RCC 7860 (cell line): ENCODE measurements around the gene UTP4.

ENCODE experiments used
- DNase-seq: peaks from one replicate; pipeline ENCODE4 v3.0.0-alpha.2; 2015; ENCODE audit warnings: low spot score
- FAIRE-seq: peaks from 2 replicates; lab custom pipeline; 2012; peaks lifted over from hg19 to GRCh38; lab: Jason Lieb, UNC

Gene UTP4

GRCh38 chr16:69201291-69201690, 68.8 kb downstream of the UTP4 start:
- no peak for FAIRE-seq
- DNase-seq: no peak

- no peak for FAIRE-seq
- DNase-seq: no peak
These were observed 69.3 kb downstream of the UTP4 start for GRCh38 chr16:69201787-69202186.

DNA sequence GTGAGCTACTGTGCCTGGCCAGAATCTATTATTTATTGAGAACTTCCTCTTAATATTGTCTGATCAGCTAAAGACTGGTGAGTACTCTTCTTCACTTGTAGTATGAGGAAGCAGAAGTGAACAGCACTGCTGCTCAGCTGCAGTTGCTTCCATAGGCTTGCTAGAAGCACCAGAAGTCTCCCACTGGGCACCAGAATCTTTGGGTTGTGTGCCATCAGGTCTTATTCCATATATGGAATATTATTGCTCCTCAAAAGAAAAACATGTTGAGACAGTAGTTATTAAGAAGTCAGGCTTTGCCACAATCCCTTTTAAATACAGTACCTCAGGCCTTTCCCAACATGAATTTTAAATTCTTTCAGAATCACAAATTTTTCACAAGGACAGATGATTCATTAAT, 71.7 kb downstream of the UTP4 start:
- no peak for FAIRE-seq
- DNase-seq: no peak

- DNase-seq (no peak), FAIRE-seq (no peak)
These were observed 77.3 kb downstream of the UTP4 start for GRCh38 chr16:69209735-69210134.

DNA sequence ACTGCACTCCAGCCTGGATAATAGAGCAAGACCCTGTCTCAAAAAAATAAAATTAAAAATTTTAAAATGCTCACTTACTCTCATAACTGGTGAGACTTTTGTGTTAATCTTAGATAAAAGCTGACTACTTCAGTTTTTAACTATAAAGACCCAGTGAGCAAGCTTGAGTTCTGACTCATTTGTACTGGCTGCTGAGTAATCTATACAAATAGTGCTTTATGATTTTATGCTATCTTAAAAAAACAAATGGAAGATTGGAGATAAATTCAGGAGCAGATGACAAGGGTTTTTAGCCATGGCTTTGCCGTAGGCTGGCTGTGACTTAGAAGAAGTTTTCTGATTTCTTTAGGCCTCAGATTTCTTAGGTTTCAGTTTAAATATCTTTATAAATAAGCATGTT, 85.0 kb downstream of the UTP4 start:
- FAIRE-seq: peak; percentile 93
- peak; percentile 58 for DNase-seq
